Heart left ventricle (tissue), 13 donors: ENCODE data around the gene AGPAT2.

ENCODE experiments used
- CTCF ChIP-seq, 12 donors: fragments of 200-600 bp; sonication (generic) in 4 of 12; IDR thresholded peaks; one replicate each; pipeline versions ENCODE4 v1.5.0 to v1.8.0; 2018 to 2022; ENCODE audit warnings: antibody characterized with exemption in 12 of 12, mild to moderate bottlenecking in 5 of 12
- POLR2A ChIP-seq, 2 donors: fragments of 450-650 bp; IDR thresholded peaks; one replicate each; pipeline ENCODE4 v1.6.1; 2017; ENCODE audit warnings: antibody characterized with exemption in 2 of 2, mild to moderate bottlenecking in 2 of 2, moderate library complexity in 2 of 2
- donor health status: ischemic (EF 13 %, LVEDD 7.1; RV severe dilation, severe dysfunction).
- donor health status: DM: no; HTN: yes; CAD: no.
- donor health status: DM: no; HTN: no; CAD: no.
- donor health status: ischemic (EF 25% LVEDD 6.9; RV normal size, moderate dysfunction).
- donor health status: ischemic (EF 25% LVEDD 5.7; RV mildly dilated, moderate dysfunction).
- donor health status: ischemic (EF 35%, LVEDD 5.7; RV mildly dilated, moderate dysfunction).
- donor health status: nonischemic (EF 11% LVEDD 7.7; RV severe dilation, severe dysfunction).
- donor health status: DM: yes; HTN: yes; CAD: no.
- donor health status: PGD.
- donor health status: ischemic (EF 29% LVEDD 5.4; RV normal size, mild dysfunction).
- donor health status: nonischemic (EF 23%, LVEDD 6.1; RV moderate dilation, normal function).

GRCh38 chr9:136653323-136654079 lies 33.8 kb downstream of the AGPAT2 start:
- TF ChIP-seq POLR2A (IDR thresholded peaks at IDR 0.05), result no peak
- TF ChIP-seq CTCF (IDR thresholded peaks at IDR 0.05), result no peak
